ENCODE results near the gene ISLR2.

Gene ISLR2

GRCh38 chr15:74137537-74137894 lies 7.1 kb downstream of the ISLR2 start:
- TF ChIP-seq CTCF (conservative IDR thresholded peaks at IDR 0.05), result no peak
- peak overlapping the region; percentile 17; the same call in 1 of the 2 replicates for H3K27ac ChIP-seq

- no peak for TF ChIP-seq CTCF (conservative IDR thresholded peaks at IDR 0.05)
- no peak overlapping the region; the same call in 1 of the 2 replicates for H3K27ac ChIP-seq
Observed at GRCh38 chr15:74138642-74139041, 8.3 kb downstream of the ISLR2 start.

- no peak for TF ChIP-seq CTCF (conservative IDR thresholded peaks at IDR 0.05)
- no peak overlapping the region for H3K27ac ChIP-seq
Observed at GRCh38 chr15:74141591-74141990, 11.2 kb downstream of the ISLR2 start.

GRCh38 chr15:74144153-74144775 lies 13.9 kb downstream of the ISLR2 start:
- no peak; the same call in 1 of the 2 replicates for TF ChIP-seq CTCF (conservative IDR thresholded peaks at IDR 0.05)
- H3K27ac ChIP-seq, result no peak overlapping the region

- TF ChIP-seq CTCF (conservative IDR thresholded peaks at IDR 0.05), result no peak
- H3K27ac ChIP-seq, result no peak overlapping the region
Observed at GRCh38 chr15:74146277-74146800, 16.0 kb downstream of the ISLR2 start.

- no peak for TF ChIP-seq CTCF (conservative IDR thresholded peaks at IDR 0.05)
- no peak overlapping the region for H3K27ac ChIP-seq
Observed at GRCh38 chr15:74147051-74147450, 16.7 kb downstream of the ISLR2 start.

GRCh38 chr15:74155766-74156417 lies 25.5 kb downstream of the ISLR2 start:
- TF ChIP-seq CTCF (conservative IDR thresholded peaks at IDR 0.05), result no peak
- H3K27ac ChIP-seq, result no peak overlapping the region
